SK-N-SH (cell line): ENCODE measurements around the gene A4GALT. TPM values are rescaled to one million over a fixed set of nuclear protein-coding genes. Genes with fewer than 3 reads are reported as not detected.

Experiments used
- CTCF ChIA-PET: fragments of 300-600, 350-600 bp; formaldehyde crosslinking; extraction: SDS; loops from one replicate; lab custom pipeline; 2021; lab: Yijun Ruan, JAX
- POLR2A ChIA-PET: fragments of 350-600 bp; sonication (Branson Sonifier 250); formaldehyde crosslinking; extraction: SDS; loops from one replicate; lab custom pipeline; 2020; ENCODE audit warnings: antibody characterized with exemption, inconsistent platforms; lab: Yijun Ruan, JAX
- DNase-seq: peaks from one replicate; pipeline ENCODE4 v3.0.0; 2012
- H2AFZ ChIP-seq: fragments of 200-600 bp; sonication (generic); 2 replicates; pipeline ENCODE4 v1.8.1; 2016; ENCODE audit warnings: antibody characterized with exemption, mild to moderate bottlenecking, low read depth
- H3F3A ChIP-seq: fragments of 200-600 bp; sonication (generic); replicated peaks from 2 replicates; pipeline ENCODE3; 2016; ENCODE audit warnings: antibody characterized with exemption, mild to moderate bottlenecking; ENCODE audit not compliant: insufficient read depth
- H3K27ac ChIP-seq, 2 experiments: fragments of 200-500 bp in 1 of 2; fragments of 200-600 bp in 1 of 2; sonication (Bioruptor generic) in 1 of 2; sonication (generic), shearing (Covaris generic) in 1 of 2; 2 replicates each; pipeline versions ENCODE4 v1.5.1 to v1.6.1; 2014 to 2016; ENCODE audit warnings: low read depth in 2 of 2, inconsistent platforms in 1 of 2, low read length in 1 of 2, mild to moderate bottlenecking in 1 of 2, mixed read lengths in 1 of 2
- H3K27me3 ChIP-seq: fragments of 200-600 bp; sonication (generic), shearing (Covaris generic); 2 replicates; pipeline ENCODE4 v1.6.1; 2016; ENCODE audit warnings: mixed run types; ENCODE audit not compliant: insufficient read depth
- H3K36me3 ChIP-seq, 2 experiments: fragments of 200-500 bp in 1 of 2; fragments of 200-600 bp in 1 of 2; sonication (Bioruptor generic) in 1 of 2; sonication (generic) in 1 of 2; replicated peaks in 1 of 2; 2 replicates each; pipeline versions ENCODE3 to v1.5.1; 2014 to 2016; ENCODE audit warnings: low read length in 1 of 2, mild to moderate bottlenecking in 1 of 2; ENCODE audit not compliant: insufficient read depth in 2 of 2, control insufficient read depth in 1 of 2
- H3K4me1 ChIP-seq, 2 experiments: fragments of 200-500 bp in 1 of 2; fragments of 200-600 bp in 1 of 2; sonication (Bioruptor generic) in 1 of 2; sonication (generic), shearing (Covaris generic) in 1 of 2; 2 replicates each; pipeline versions ENCODE4 v1.5.1 to v1.6.1; 2014 to 2016; ENCODE audit warnings: low read depth in 1 of 2, low read length in 1 of 2, mixed run types in 1 of 2; ENCODE audit not compliant: insufficient read depth in 2 of 2, control insufficient read depth in 1 of 2
- H3K4me2 ChIP-seq: fragments of 200-600 bp; sonication (generic), shearing (Covaris generic); 2 replicates; pipeline ENCODE4 v1.6.1; 2017; ENCODE audit warnings: mixed run types
- H3K4me3 ChIP-seq, 2 experiments: fragments of 200-500 bp in 1 of 2; fragments of 200-600 bp in 1 of 2; sonication (Bioruptor generic) in 1 of 2; sonication (generic), shearing (Covaris generic) in 1 of 2; 2 replicates each; pipeline versions ENCODE4 v1.5.1 to v1.8.1; 2014 to 2016; ENCODE audit warnings: low read depth in 2 of 2, inconsistent platforms in 1 of 2, low read length in 1 of 2, mild to moderate bottlenecking in 1 of 2, mixed read lengths in 1 of 2, moderate library complexity in 1 of 2
- H3K79me2 ChIP-seq: fragments of 200-600 bp; sonication (generic); 2 replicates; pipeline ENCODE4 v1.8.1; 2017; ENCODE audit warnings: mild to moderate bottlenecking; ENCODE audit not compliant: insufficient read depth
- H3K9ac ChIP-seq: fragments of 200-600 bp; sonication (generic); 2 replicates; pipeline ENCODE4 v1.6.1; 2017; ENCODE audit warnings: mixed run types
- H3K9me2 ChIP-seq: fragments of 200-600 bp; sonication (generic); 2 replicates; pipeline ENCODE4 v1.6.1; 2017; ENCODE audit warnings: mixed run types
- H3K9me3 ChIP-seq: fragments of 200-600 bp; sonication (generic); 2 replicates; pipeline ENCODE4 v1.6.1; 2017; ENCODE audit warnings: mixed run types, mild to moderate bottlenecking, moderate library complexity
- H4K20me1 ChIP-seq: fragments of 200-600 bp; sonication (generic); 2 replicates; pipeline ENCODE4 v1.6.1; 2017; ENCODE audit warnings: mild to moderate bottlenecking, mixed run types; ENCODE audit not compliant: insufficient read depth
- ELF1 ChIP-seq: IDR thresholded peaks from 2 replicates; pipeline ENCODE4 v1.4.0; 2012
- EZH2phosphoT487 ChIP-seq: fragments of 200-600 bp; sonication (generic); IDR thresholded peaks from 2 replicates; pipeline ENCODE4 v1.6.1; 2017; ENCODE audit warnings: low read depth, mixed run types, mild to moderate bottlenecking, antibody characterized with exemption, moderate library complexity, borderline replicate concordance
- FOSL2 ChIP-seq: IDR thresholded peaks from 2 replicates; pipeline ENCODE4 v1.4.0; 2012; ENCODE audit warnings: low read depth, mild to moderate bottlenecking, moderate library complexity, borderline replicate concordance
- FOXJ3 ChIP-seq: sonication (generic); formaldehyde crosslinking; IDR thresholded peaks from 2 replicates; pipeline ENCODE4 v1.5.1; 2020; ENCODE audit warnings: mild to moderate bottlenecking, missing genetic modification reagents
- GABPA ChIP-seq: IDR thresholded peaks from 2 replicates; pipeline ENCODE4 v1.4.0; 2012; ENCODE audit warnings: low read depth, mild to moderate bottlenecking
- GATA2 ChIP-seq: sonication (generic); formaldehyde crosslinking; IDR thresholded peaks from 2 replicates; pipeline ENCODE4 v1.5.0; 2020; ENCODE audit warnings: mild to moderate bottlenecking, missing genetic modification reagents
- MEF2A ChIP-seq: IDR thresholded peaks from 2 replicates; pipeline ENCODE4 v1.4.0; 2012; ENCODE audit warnings: low read depth, borderline replicate concordance
- MXI1 ChIP-seq: IDR thresholded peaks from 2 replicates; pipeline ENCODE4 v1.6.1; 2012; ENCODE audit warnings: mild to moderate bottlenecking, low read depth, low read length, improper control_type of control experiment
- NFIC ChIP-seq: IDR thresholded peaks from 2 replicates; pipeline ENCODE4 v1.4.0; 2012; ENCODE audit warnings: borderline replicate concordance
- NRF1 ChIP-seq: IDR thresholded peaks from 2 replicates; pipeline ENCODE4 v1.6.1; 2012; ENCODE audit warnings: low read depth, mild to moderate bottlenecking, low read length
- POLR2AphosphoS5 ChIP-seq: IDR thresholded peaks from 2 replicates; pipeline ENCODE4 v1.6.1; 2012; ENCODE audit warnings: low read depth, low read length
- RXRA ChIP-seq: IDR thresholded peaks from 2 replicates; pipeline ENCODE4 v1.4.0; 2012; ENCODE audit warnings: low read depth, mild to moderate bottlenecking, borderline replicate concordance
- SMC3 ChIP-seq: IDR thresholded peaks from 2 replicates; pipeline ENCODE4 v1.6.1; 2012; ENCODE audit warnings: low read depth, low read length, improper control_type of control experiment
- TCF12 ChIP-seq: IDR thresholded peaks from 2 replicates; pipeline ENCODE4 v1.4.0; 2012
- TEAD4 ChIP-seq: IDR thresholded peaks from 2 replicates; pipeline ENCODE4 v1.4.0; 2012; ENCODE audit warnings: mild to moderate bottlenecking, borderline replicate concordance; ENCODE audit not compliant: insufficient read depth
- YY1 ChIP-seq: IDR thresholded peaks from 2 replicates; pipeline ENCODE4 v1.4.0; 2012; ENCODE audit warnings: low read depth, mild to moderate bottlenecking
- WGBS: methylation state at CpG from one replicate; pipeline ENCODE4 v1.1.6; 2017; ENCODE audit warnings: low lambda C conversion rate; 5-methylcytosine and 5-hydroxymethylcytosine counted together
- polyA plus RNA-seq, 3 experiments: library from polyadenylated mRNA; depleted of rRNA; stranded (reverse); fragments of >200 nt; gene quantifications; 2 replicates each; pipeline ENCODE4 v1.2.3, GENCODE V29; 2012
- TF ChIP-seq, protein P1 (sequence below): IDR thresholded peaks from 2 replicates; pipeline ENCODE4 v1.4.0; 2012; ENCODE audit warnings: low read depth, borderline replicate concordance
- TF ChIP-seq, protein P2 (sequence below): fragments of 150-350 bp; IDR thresholded peaks from 2 replicates; pipeline ENCODE4 v1.6.1; 2016; ENCODE audit warnings: mild to moderate bottlenecking, low read depth, low read length
- TF ChIP-seq, protein P3 (sequence below): IDR thresholded peaks from 2 replicates; pipeline ENCODE4; 2012
- TF ChIP-seq, protein P4 (sequence below): fragments of 150-350 bp; IDR thresholded peaks from 2 replicates; pipeline ENCODE4 v1.6.1; 2017; ENCODE audit warnings: antibody characterized with exemption, low read length, low read depth, borderline replicate concordance

The A4GALT gene
- polyA plus RNA-seq, 1 of the 3 experiments (the other 2 are of a cell fraction): 9.5 TPM

DNA sequence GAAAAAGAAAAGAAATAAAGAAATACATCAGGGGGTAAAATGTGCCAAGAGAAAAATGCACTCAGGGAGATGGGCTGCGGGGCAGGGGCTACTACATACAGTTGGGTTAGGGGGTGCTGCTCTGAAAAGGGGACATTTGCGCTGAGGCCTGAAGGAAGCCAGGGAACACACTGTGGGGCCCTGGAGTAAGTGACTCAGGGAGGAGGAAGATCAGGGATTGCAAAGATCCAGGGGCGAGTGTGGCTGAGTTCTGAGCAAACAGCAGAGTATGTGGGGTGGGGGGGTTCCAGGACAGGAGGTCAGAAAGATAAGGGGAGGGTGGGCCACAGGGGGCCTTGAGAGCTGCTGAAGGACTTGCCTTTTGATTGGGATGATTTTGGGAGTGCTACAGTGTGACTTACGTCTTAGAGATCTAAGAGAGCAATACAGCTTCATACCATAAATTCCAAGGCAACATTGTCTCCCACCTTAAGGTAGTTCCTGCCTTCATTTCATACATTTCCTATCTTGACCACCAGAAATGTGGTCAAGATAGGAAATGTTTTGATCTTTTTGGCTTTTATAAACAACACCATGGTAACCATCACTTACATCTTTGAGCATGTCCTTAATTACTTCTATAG is 5.8 kb downstream of the A4GALT start:
- Histone ChIP-seq H3K4me1 (no peaks in the 10 kb centered on the region; a peak in 1 of 4 replicates), H3K36me3 (no peaks in the 10 kb centered on the region), H4K20me1 (no peaks in the 10 kb centered on the region), H3K4me2 (no peak overlapping the region), H3K27ac (no peak overlapping the region), H3K9ac (no peak overlapping the region), H2AFZ (no peak overlapping the region), H3K4me3 (no peak overlapping the region), H3F3A (no peaks in the 10 kb centered on the region), H3K9me2 (no peaks in the 10 kb centered on the region), H3K27me3 (no peaks in the 10 kb centered on the region), H3K79me2 (peaks cover 13% of the 10 kb centered on the region; the same call in 1 of the 2 replicates), H3K9me3 (no peaks in the 10 kb centered on the region)
- TF ChIP-seq NFIC (no peak), MEF2A (no peak), EZH2phosphoT487 (no peak), ELF1 (no peak), GABPA (no peak), TCF12 (no peak), NRF1 (no peak), YY1 (no peak), RXRA (no peak), FOXJ3 (CRISPR knock-in tag) (no peak), MXI1 (no peak)
- TF ChIP-seq, protein P1, sequence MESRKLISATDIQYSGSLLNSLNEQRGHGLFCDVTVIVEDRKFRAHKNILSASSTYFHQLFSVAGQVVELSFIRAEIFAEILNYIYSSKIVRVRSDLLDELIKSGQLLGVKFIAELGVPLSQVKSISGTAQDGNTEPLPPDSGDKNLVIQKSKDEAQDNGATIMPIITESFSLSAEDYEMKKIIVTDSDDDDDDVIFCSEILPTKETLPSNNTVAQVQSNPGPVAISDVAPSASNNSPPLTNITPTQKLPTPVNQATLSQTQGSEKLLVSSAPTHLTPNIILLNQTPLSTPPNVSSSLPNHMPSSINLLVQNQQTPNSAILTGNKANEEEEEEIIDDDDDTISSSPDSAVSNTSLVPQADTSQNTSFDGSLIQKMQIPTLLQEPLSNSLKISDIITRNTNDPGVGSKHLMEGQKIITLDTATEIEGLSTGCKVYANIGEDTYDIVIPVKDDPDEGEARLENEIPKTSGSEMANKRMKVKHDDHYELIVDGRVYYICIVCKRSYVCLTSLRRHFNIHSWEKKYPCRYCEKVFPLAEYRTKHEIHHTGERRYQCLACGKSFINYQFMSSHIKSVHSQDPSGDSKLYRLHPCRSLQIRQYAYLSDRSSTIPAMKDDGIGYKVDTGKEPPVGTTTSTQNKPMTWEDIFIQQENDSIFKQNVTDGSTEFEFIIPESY: no peak
- TF ChIP-seq, protein P2, sequence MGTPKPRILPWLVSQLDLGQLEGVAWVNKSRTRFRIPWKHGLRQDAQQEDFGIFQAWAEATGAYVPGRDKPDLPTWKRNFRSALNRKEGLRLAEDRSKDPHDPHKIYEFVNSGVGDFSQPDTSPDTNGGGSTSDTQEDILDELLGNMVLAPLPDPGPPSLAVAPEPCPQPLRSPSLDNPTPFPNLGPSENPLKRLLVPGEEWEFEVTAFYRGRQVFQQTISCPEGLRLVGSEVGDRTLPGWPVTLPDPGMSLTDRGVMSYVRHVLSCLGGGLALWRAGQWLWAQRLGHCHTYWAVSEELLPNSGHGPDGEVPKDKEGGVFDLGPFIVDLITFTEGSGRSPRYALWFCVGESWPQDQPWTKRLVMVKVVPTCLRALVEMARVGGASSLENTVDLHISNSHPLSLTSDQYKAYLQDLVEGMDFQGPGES: no peak
- TF ChIP-seq, protein P3, sequence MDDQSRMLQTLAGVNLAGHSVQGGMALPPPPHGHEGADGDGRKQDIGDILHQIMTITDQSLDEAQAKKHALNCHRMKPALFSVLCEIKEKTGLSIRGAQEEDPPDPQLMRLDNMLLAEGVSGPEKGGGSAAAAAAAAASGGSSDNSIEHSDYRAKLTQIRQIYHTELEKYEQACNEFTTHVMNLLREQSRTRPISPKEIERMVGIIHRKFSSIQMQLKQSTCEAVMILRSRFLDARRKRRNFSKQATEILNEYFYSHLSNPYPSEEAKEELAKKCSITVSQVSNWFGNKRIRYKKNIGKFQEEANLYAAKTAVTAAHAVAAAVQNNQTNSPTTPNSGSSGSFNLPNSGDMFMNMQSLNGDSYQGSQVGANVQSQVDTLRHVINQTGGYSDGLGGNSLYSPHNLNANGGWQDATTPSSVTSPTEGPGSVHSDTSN: no peak
- 87% methylated on average over 3 of the region's 4 CpGs for WGBS
- ChIA-PET POLR2A (no interaction called here), CTCF (no interaction called here)
- DNase-seq: no peak

DNA sequence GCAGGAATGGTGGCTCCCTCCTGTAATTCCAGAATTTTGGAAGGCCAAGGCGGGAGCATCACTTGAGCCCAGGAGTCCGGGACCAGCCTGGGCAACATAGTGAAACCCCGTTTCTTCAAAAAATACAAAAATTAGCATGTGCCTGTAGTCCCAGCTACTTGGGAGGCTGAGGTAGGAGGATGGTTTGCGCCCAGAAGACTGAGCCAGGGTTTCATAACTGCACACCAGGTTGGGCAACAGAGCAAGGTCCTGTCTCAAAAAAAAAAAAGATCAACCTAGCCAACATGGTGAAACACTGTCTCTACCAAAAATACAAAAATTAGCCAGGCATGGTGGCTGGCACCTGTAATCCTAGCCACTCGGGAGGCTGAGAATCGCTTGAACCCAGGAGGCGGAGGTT is 6.4 kb downstream of the A4GALT start:
- Histone ChIP-seq H3K9ac (no peak overlapping the region), H3K79me2 (peaks cover 13% of the 10 kb centered on the region; the same call in 1 of the 2 replicates), H3K4me3 (no peak overlapping the region), H3K36me3 (no peaks in the 10 kb centered on the region), H3K4me1 (no peaks in the 10 kb centered on the region), H3K27me3 (no peaks in the 10 kb centered on the region), H3K27ac (no peak overlapping the region), H3K9me2 (no peaks in the 10 kb centered on the region), H2AFZ (no peak overlapping the region), H3K4me2 (no peak overlapping the region), H3F3A (no peaks in the 10 kb centered on the region), H3K9me3 (no peaks in the 10 kb centered on the region), H4K20me1 (no peaks in the 10 kb centered on the region)
- CTCF ChIA-PET: no interaction called here
- no peak for DNase-seq
- POLR2A ChIA-PET: no interaction called here
- 97% methylated on average over 7 of the region's 7 CpGs for WGBS
- no peak for TF ChIP-seq GATA2 (CRISPR knock-in tag)
- TF ChIP-seq, protein P4, sequence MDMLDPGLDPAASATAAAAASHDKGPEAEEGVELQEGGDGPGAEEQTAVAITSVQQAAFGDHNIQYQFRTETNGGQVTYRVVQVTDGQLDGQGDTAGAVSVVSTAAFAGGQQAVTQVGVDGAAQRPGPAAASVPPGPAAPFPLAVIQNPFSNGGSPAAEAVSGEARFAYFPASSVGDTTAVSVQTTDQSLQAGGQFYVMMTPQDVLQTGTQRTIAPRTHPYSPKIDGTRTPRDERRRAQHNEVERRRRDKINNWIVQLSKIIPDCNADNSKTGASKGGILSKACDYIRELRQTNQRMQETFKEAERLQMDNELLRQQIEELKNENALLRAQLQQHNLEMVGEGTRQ: no peak
- TF ChIP-seq, protein P3: no peak
- TF ChIP-seq, protein P1: no peak
- no peak for TF ChIP-seq POLR2AphosphoS5
- no peak for TF ChIP-seq SMC3
- TF ChIP-seq YY1: no peak
- TF ChIP-seq FOSL2: no peak
- no peak for TF ChIP-seq TEAD4
- TF ChIP-seq MEF2A: no peak
